HG02759 (cell line): ENCODE data around the gene MCHR1.

ENCODE experiments used
- ATAC-seq: cut with Tn5 transposase; IDR thresholded peaks from one replicate; pipeline ENCODE4 v1.9.1; 2021; ENCODE audit warnings: mild to moderate bottlenecking, moderate library complexity; ENCODE audit not compliant: unreplicated experiment

Gene MCHR1, protein sequence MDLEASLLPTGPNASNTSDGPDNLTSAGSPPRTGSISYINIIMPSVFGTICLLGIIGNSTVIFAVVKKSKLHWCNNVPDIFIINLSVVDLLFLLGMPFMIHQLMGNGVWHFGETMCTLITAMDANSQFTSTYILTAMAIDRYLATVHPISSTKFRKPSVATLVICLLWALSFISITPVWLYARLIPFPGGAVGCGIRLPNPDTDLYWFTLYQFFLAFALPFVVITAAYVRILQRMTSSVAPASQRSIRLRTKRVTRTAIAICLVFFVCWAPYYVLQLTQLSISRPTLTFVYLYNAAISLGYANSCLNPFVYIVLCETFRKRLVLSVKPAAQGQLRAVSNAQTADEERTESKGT

DNA sequence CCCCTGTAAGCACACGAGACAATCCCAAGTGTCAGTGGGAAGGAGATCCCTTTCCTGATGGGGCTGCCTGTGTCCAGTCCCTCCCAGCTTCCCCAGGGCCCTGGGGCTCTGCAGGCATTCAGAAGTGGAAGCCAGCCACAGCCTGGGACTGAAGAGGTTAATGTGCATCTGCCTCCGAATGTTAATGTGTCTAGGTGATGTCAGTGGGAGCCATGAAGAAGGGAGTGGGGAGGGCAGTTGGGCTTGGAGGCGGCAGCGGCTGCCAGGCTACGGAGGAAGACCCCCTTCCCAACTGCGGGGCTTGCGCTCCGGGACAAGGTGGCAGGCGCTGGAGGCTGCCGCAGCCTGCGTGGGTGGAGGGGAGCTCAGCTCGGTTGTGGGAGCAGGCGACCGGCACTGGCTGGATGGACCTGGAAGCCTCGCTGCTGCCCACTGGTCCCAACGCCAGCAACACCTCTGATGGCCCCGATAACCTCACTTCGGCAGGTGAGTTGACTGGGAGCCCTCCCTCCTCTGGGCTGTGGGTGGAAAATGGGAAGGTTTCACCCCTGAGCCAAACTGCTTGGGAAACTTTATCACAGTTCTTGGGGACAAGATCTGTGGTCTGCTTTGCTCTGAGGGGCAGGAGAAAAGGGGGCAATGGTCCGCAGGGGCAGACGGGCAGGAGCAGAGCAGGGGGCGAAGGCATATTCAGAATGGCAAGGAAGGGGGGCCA lies at the start of gene MCHR1:
TSS of gene MCHR1 (plus strand) at position 236 of the 715 bp plus-strand sequence. CDS start at position 405, 169 bp downstream.
- no peak for ATAC-seq

DNA sequence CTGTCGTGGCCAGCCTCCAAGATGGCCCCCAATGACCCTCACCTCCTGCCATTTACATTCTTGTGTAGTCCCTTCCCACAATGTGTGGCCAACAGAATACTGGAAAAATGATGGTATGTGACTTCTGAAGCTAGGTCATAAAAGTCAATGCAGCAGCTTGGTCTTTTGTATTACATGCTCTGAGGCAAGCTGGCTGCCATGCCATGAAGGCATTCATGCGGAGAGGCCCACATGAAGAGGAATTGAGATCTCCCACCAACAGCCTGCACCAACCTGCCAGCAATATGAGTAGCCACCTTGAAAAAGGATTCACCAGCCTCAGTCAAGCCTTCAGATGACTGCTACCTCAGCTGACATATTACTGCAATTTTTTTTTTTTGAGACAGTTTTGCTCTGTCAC lies 47.4 kb upstream of the MCHR1 start:
- no peak for ATAC-seq

DNA sequence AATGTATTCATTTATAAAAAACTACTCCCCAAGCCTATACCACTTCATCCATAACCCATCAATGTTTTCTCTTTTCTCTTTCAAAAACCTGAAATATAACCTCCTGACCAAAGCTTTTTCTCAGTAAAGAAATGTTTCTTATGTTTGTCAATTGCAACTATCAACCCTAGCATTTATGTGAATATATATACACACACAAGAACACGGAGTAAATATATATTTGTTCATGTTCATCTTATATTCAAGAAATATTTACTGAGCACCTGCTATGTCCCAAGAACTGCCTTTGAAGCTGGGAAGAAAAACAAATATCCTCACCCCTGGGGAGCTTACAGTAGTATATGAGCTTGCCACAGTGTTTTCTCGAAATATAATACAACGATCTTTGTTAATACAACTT lies 46.2 kb upstream of the MCHR1 start:
- no peak for ATAC-seq

DNA sequence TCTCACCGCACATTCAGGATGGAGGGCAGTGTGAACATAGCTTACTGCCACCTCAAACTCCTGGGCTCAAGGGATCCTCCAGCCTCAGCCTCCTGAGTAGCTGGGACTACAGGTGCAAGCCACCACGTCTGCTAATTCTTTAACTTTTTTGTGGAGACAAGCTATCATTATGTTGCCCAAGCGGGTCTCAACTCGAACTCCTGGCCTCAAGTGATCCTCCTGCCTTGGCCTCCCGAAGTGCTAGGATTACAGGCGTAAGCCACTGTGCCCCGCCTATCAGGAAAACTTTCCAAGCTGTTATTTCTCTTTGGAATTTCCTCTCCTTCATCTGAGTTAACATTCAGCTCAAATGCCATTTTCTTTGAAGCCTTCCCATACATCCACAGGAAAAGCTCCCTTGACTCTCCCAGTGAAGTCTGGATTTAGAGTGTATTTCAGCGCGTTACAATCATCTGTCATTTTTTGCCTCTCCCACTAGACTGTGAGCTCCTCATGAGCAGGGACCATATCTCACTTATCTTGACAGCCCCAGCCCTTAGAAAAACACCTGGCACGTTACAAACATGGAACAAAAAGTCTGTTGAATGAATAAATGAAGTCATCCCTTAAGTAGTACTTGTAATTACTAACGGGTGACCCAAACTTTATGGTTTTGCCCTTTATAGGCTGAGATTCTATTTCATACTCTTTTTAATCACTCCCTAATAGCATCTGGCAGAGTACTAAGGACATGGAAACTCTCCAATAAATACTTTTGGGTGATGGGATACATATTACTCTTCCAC lies 45.0 kb upstream of the MCHR1 start:
- ATAC-seq = no peak

DNA sequence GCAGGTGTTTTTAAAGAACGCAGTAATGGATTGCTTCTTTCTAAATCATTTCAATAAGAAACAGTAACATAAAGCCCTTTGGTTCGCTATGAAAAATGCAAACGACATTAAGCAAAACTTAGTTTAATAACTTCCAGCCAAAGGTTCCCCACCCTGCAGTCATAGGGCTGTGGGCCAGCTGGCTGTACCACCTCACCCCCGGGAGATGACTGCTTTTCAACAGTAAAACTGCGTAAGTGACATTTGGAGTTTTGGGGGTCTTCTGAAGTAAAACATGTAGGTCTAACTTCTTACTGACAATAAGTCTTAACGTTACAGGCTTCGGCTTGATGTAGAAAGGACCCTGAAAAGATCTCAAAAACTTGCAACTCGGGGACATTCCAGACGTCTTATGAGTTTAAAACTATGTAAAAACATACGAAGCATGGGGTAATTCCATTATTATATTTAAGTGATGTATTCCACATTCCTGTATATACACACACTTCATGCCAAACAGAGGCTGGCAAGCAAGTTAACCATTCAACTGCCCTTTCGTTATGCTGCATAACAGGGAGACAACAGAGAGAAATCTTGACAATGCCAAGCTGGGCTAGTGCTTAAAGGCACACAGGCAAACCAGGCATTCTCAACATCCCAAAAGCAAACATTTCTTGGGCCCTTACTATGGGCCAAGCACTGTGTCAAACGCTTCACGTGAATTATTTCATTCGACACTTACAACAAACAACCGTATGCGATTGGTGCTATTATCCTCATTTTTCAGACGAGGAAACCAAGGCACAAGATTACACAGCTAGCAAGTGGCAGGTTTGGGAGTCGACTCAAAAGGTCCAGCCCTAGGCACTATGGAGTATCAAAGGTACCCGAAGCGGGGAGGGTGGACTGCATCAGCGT lies 44.0 kb upstream of the MCHR1 start:
- ATAC-seq = no peak

DNA sequence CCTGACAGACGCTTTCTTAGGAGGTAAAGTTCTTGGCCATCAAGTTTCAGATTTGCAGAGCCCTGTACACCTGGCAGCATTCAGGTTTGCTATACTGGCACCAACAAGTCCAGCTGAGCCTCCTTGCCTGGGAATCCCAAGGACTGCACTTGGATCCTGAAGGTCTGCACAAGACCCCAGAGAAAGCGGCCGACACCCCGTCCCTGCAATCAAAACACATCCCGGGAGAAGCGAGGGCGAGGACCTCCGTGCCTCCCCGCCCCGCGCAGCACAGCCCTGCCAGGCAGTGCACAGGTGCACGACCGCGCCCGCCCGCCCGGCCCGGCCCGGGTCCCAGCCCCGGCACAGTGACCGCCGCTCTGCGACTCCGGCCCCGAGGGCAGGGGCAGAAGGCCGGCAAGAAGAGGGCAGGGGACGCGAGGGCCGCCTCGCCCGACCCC lies 43.3 kb upstream of the MCHR1 start:
- peak; percentile 22 for ATAC-seq

DNA sequence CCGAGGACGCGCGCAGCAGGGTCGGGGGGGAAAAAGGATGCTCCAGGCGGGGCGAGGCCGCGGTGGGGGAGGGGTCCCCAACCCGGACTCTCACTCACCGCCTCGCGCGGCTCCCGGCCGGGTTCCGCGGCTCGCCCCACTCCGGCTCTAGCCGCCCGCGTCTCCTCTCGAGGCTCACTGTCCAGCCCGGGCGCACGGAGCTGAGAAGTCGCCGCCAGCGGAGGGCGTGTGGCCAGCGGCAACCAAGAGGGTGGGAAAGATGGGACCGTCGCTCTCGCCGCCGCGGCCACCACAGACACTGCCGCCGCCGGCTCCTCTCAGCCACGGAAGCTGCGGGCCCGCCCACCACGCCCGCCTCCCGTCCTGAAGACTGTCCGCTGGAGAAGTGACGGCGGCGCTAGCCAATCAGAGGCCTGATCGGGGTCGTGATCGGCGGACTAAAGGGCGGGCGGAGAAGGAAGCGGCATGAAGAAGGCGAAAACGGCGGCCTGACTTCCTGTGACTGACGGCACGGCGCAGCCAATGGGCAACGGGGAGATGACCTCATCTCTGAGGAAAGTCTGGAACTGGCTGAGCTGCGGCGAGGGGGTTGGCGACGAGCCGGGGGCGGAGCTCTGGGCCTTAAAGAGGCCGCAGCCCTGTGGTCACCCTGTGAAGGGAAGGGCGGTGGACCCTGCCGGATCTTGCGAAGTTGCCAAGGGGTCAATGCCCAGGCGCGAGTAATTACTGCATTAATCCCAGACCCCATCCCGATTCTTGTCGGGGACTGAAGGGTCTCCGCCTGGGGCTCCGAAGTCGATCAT lies 42.7 kb upstream of the MCHR1 start, which contains the start of gene MRTFA:
TSS of gene MRTFA (minus strand) at position 340 of the 803 bp plus-strand sequence.
- ATAC-seq = peak; percentile 93

DNA sequence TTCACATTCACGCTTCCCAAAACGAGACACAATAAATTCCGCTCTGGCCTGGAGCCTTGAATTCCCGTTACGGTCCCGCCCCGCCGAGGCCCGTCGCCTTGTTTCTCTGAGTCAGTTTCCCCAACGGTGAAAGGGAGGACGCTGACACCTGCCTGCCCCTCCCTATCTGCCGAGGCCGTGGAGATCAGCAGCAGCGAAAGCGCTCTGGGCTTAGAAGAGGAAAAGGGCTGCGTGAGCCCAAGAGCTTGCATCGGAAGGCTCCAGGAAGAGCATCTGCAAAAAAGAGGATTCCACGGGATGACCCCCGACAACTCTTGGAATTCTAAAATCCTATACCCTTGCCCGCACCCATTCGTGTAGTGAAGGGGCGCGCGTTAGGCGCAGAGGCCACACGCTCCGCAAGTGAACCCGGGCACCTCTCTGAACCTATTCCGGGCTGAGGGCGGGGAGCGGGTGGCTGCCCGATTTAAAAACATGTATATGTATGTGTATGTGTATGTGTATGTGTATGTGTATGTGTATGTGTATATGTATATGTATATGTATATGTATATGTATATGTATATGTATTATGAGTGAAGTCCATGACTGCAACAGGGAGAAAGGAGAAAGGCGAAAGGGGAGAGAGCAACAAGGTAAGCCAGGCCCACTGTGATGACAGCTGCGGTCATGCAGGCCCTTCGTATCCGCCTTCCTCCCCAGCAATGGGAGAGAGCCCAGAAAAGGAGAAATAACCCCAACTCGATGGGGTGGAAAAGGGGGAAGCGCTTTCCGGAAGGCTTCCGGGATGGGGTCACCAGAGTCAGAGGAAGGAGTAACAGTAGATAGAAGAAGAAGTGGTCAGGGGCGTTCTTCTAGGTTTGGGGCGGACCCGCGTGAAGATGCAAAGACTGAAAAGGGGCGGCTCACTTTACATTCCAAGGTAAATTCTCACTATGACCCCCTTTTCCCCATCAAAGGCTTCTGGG lies 41.8 kb upstream of the MCHR1 start:
- ATAC-seq = peak; percentile 2

DNA sequence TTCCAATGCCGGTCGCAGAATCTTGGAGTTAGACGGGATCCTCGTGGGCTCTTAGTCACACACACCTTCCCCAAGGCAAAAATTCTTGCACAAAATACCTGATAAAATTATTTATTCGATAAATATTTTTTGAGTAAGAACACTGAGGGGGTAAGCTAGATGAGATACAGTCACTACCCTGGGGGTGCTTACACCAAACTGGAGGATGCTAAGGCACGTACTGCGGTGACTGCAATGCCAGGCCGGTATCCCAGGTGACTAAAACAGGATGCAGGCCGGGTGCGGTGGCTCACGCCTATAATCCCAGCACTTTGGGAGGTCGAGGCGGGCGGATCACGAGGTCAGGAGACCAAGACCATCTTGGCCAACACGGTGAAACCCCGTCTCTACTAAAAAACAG lies 41.0 kb upstream of the MCHR1 start:
- no peak for ATAC-seq

DNA sequence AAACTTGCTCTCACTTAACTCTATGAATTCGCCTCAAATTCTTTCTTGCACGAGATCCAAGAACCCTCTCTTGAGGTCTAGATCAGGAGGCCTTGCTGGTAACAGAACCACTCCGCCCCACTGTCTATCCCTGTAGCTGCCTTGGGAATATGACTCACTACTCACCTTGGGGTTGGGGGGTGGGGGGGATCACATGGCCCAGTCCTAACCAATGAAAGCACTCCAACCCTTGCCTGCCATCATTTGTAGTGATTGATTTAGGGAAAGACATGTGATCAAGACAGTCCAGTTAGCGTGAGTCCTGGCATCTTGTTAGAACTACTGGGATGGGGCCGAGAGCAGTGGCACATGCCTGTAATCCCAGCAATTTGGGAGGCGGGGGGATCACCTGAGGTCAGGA lies 38.0 kb upstream of the MCHR1 start:
- ATAC-seq = no peak

DNA sequence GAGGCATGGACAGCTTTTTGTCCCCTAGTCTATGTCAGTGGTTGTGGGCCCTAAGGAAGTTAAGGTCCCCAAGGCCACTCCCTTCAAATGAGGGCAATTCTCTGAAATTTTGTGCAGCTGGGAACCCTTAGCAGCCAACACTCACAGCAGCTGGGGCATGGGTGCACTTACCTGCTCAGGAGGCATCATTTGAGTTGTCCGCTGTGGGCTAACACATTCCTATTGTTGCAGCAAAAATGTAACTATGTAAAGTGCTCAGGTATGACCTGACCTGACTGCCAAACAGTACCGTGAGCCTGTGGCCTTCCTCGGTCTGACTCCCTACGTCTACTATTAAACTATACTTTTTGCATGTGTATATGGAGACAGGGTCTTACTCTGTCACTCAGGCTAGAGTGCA lies 37.0 kb upstream of the MCHR1 start:
- ATAC-seq = no peak

DNA sequence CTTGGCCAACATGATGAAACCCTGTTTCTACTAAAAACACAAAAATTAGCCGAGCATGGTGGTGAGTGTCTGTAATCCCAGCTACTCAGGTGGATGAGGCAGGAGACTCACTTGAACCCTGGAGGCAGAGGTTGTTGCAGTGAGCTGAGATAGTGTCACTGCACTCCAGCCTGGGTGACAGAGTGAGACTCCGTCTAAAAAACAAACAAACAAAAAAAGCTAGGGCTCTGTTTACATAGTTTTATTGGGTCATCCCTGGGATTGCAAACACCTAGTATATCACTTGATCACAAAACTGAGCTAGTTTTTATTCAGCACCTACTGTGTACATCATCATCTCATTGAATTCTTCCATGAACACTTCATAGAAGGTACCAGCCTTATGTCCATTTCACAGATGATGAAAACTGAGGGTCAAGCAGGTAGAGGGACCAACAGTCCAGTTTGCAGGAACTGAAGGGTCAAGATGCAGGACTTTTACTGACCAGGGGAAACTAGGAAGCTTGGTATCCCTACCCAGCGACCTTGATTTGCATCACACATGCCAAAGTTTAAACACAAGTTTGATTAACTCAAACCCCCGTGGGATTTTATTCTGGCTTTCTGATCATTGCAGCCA lies 33.6 kb upstream of the MCHR1 start:
- ATAC-seq = no peak

DNA sequence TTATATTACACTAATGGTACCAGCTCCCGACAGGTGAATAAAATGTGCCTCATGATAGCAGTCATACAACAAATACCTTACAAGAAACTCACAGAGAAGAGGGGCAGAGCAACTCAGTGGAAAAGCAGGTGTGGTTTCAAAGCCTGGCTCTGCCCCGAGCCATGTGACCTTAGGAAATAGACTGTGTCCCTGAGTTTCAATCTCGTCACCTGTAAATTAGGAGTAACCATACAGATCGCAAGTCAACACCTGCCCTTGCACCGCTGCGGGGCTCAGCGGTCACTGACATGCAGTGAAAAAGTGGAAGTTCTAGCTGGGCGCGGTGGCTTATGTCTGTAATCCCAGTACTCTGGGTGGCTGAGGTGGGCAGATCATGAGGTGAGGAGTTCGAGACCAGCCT lies 30.9 kb upstream of the MCHR1 start:
- ATAC-seq = no peak

DNA sequence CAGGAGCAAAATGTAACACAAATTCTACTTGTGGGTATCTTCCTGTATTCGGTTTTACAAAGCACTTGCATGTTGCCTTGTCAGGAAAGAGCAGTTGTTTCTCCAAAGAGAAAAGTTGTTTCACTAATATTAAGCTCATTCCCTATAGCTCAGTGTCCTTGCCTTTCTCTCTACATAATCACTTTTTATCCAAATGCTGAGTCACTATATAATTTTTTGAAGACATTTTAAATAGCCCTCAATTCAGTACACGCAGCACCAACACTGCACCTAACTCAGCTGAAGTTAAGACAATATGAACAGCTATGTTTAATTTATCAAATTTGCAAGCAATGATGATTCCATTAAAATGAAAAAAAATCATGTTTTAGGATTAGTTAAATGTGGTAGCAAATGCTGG lies 28.2 kb upstream of the MCHR1 start:
- ATAC-seq = no peak

DNA sequence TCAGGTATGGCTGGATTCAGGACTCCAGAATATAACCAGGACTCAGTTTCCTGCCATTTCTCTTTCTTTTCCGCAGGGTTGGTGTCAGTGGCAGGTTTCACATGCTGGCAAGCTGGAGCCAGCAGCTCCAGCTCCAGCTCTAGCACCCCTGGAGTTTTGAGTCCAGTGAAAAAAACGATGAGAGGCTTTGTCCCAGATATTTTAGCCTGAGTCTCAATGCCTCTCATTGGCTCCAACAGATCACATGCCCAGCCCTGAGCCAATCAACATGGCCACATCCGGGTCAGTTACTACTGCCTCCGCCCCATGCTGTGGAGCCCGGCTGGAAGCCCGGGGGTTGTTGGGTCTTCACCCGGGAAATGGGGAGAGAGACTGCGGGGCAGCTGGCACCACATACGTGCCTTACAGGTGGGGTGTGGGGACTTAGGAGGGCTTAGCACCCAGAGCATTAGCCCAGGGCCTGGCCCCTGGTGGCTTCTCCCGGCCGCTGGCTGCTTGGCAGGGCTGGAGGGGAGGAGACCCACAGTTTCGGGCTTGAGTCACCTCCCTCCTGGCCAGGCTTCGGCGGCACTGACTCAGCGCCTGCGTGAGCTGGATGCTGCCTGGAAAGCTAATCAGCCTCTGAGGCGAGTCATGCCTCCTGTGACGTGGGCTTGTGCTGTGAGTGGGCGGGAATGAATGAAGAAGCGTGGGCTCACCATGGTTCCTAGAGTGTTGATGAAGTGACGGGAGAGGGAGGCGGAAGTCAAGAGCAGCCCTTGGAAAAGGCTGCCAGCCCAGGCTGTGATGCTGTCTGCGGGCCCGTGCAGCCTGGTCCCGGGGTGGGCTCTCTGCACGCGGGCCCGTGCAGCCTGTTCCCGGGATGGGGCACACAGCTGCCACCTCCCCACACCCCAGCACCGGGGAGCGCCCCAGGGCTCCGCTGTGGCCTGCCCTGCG lies 27.5 kb upstream of the MCHR1 start:
- ATAC-seq = peak; percentile 57

DNA sequence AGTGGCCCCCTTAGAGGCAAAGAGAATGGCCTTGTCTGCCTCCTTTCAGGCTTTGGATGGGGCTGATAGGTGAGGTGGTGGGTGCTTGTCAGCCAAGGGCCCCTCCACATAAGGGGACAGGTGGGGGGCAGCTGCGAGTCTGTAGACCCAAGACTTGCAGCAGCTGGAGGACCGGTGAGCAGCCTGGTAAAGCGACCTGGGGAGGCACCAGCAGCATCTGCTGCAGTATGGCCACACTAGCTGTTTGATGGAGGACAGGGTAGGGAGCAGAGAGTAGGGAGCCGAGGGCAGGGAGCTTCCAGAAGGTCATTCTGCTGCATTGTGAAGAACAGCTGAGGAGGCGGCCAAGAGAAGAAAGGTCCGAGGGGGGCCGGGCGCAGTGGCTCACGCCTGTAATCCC lies 25.9 kb upstream of the MCHR1 start:
- no peak for ATAC-seq
